Activated naive CD8-positive, alpha-beta T cell (primary cell): ENCODE data around the gene FOXJ2.

Experiments
- H3K27ac Mint-ChIP-seq: one replicate; pipeline ENCODE4 v1.8.0; 2021; ENCODE audit warnings: mixed read lengths
- H3K27me3 Mint-ChIP-seq: one replicate; pipeline ENCODE4 v1.8.0; 2021; ENCODE audit warnings: mixed read lengths
- H3K36me3 Mint-ChIP-seq: one replicate; pipeline ENCODE4 v1.8.0; 2021; ENCODE audit warnings: mixed read lengths
- H3K4me1 Mint-ChIP-seq: one replicate; pipeline ENCODE4 v1.8.0; 2021; ENCODE audit warnings: low read depth, mixed read lengths
- H3K4me3 Mint-ChIP-seq: one replicate; pipeline ENCODE4 v1.8.0; 2021; ENCODE audit warnings: mild to moderate bottlenecking, mixed read lengths
- H3K9me3 Mint-ChIP-seq: one replicate; pipeline ENCODE4 v1.8.0; 2021; ENCODE audit warnings: low read depth, mixed read lengths

Gene FOXJ2

DNA sequence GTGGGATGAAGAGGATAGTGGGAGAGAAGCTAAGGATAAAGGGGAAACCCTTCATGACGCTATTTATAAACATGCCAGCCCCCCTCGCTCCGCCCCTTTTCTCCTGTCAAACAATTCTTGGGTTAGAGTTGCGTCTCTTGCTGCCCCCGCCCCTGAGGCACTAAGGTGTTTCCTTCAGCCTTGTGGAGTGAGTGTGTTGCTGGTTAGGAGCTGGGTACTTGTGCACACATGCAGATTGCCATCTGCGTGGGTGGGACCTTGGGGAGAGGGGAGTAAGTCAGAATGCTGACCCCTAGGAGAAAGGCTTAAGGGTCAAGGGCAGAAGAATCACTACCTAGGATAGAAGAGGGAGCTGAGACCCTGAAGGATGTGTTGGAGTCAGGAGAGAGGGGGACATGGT is 5.4 kb downstream of the FOXJ2 start:
- no peaks in the 10 kb centered on the region for H3K9me3 Mint-ChIP-seq
- peaks cover 3% of the 10 kb centered on the region for H3K36me3 Mint-ChIP-seq
- no peaks in the 10 kb centered on the region for H3K27me3 Mint-ChIP-seq
- peak overlapping the region; percentile 59 for H3K27ac Mint-ChIP-seq
- H3K4me1 Mint-ChIP-seq: peaks cover 59% of the 10 kb centered on the region
- H3K4me3 Mint-ChIP-seq: peak overlapping the region; percentile 73

DNA sequence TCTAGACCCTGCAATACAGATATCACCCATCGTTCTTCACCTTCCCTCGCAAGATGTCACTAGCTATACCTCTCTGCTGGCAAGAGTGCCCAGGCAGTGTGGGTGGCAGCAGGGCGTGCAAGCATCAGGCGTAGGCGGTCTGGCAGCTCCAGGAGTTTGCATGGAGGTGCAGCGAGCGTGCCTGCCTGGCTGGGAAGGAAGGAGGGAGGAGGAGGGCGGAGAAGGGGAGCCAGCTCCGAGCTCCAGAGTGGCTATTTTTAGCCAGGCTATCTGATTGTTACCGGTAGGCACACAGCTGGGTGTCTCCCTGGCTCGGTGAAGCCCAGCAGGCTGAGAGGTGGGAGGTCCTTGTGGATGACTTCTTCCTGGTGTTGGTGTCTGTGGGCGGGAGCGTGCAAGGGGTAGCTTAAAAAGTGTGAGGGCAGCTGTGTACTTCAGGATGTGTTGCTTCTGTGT is 6.2 kb downstream of the FOXJ2 start:
- Mint-ChIP-seq H3K27ac (peak overlapping the region; percentile 59), H3K9me3 (no peaks in the 10 kb centered on the region), H3K4me1 (peaks cover 56% of the 10 kb centered on the region), H3K27me3 (no peaks in the 10 kb centered on the region), H3K36me3 (peaks cover 3% of the 10 kb centered on the region), H3K4me3 (peak overlapping the region; percentile 73)

GRCh38 chr12:8040791-8041190 is 8.3 kb downstream of the FOXJ2 start:
- Mint-ChIP-seq H3K27me3 (no peaks in the 10 kb centered on the region), H3K36me3 (peaks cover 6% of the 10 kb centered on the region), H3K9me3 (no peaks in the 10 kb centered on the region), H3K27ac (no peak overlapping the region), H3K4me3 (no peak overlapping the region), H3K4me1 (peaks cover 35% of the 10 kb centered on the region)

DNA sequence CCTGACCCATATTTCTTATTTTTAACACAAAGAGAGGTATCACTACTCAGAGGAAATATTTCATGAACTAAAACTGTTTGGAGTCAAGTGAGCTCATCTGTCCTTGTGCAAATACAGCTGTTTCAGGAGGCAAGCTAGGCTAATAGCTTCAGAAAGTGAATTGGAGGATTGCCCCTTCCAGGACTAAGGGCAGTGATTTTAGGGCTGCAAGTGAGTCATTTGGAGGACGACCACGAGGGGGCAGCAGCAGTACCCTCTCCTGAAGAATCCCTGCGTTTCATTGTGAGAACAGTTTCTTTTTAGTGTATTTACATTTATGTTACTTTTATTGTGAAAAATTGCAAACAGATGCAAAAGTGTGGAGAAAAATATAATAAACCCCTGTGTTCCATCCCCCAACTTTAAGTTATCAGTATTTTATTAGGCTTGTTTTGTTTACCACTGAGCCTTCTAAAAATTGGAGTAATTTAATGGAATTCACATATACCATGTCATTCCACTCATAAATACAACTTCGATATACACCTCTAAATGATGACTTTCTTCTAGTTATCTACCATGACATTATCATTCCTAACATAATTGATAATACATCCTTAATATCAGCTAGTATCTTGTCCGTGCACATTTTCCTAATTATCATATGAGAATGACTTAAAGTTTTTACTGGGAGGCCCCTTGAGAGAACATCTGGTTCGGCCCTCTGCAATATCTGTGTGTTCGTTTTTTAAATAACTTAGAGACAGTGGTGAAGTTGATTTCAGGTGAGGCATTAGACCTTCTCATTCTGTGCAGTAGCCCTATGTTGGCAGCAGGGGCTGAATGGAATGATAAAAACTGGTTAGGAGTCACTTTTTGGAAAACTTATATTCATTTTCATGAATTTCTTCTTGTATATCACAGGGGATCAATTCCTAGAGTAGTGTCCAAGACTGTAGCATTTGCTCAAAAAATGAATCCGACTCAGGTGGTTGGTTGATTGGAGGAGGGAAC is 13.7 kb downstream of the FOXJ2 start:
- peaks cover 22% of the 10 kb centered on the region for H3K36me3 Mint-ChIP-seq
- no peak overlapping the region for H3K27ac Mint-ChIP-seq
- no peaks in the 10 kb centered on the region for H3K27me3 Mint-ChIP-seq
- no peak overlapping the region for H3K4me3 Mint-ChIP-seq
- H3K4me1 Mint-ChIP-seq: peaks cover 13% of the 10 kb centered on the region
- no peaks in the 10 kb centered on the region for H3K9me3 Mint-ChIP-seq

DNA sequence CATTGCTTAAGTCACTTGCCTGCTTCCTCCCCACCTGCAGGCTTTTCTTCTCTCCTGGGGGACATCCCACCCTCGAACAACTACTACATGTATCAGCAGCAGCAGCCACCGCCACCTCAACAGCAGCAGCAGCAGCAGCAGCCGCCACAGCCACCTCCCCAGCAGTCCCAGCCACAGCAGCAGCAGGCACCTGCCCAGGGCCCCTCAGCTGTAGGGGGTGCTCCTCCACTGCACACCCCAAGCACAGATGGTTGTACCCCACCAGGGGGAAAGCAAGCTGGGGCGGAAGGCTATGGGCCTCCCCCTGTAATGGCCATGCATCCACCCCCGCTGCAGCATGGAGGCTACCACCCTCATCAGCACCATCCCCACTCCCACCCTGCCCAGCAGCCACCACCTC is 15.3 kb downstream of the FOXJ2 start:
- Mint-ChIP-seq H3K4me1 (peaks cover 13% of the 10 kb centered on the region), H3K27ac (no peak overlapping the region), H3K36me3 (peaks cover 22% of the 10 kb centered on the region)

GRCh38 chr12:8048906-8049305 is 16.4 kb downstream of the FOXJ2 start:
- Mint-ChIP-seq H3K4me3 (no peak overlapping the region), H3K27ac (no peak overlapping the region), H3K36me3 (peaks cover 22% of the 10 kb centered on the region)

More for the DNA sequence above, 15.3 kb downstream of the FOXJ2 start:
- Mint-ChIP-seq H3K4me3 (no peak overlapping the region), H3K27me3 (no peaks in the 10 kb centered on the region), H3K9me3 (no peaks in the 10 kb centered on the region)

GRCh38 chr12:8050600-8051250 is 18.2 kb downstream of the FOXJ2 start:
- Mint-ChIP-seq H3K9me3 (no peaks in the 10 kb centered on the region), H3K4me1 (peaks cover 13% of the 10 kb centered on the region), H3K27ac (no peak overlapping the region), H3K36me3 (peaks cover 27% of the 10 kb centered on the region), H3K4me3 (no peak overlapping the region), H3K27me3 (no peaks in the 10 kb centered on the region)

More at GRCh38 chr12:8048906-8049305, 16.4 kb downstream of the FOXJ2 start:
- H3K4me1 Mint-ChIP-seq: peaks cover 13% of the 10 kb centered on the region
- H3K27me3 Mint-ChIP-seq: no peaks in the 10 kb centered on the region
- no peaks in the 10 kb centered on the region for H3K9me3 Mint-ChIP-seq

DNA sequence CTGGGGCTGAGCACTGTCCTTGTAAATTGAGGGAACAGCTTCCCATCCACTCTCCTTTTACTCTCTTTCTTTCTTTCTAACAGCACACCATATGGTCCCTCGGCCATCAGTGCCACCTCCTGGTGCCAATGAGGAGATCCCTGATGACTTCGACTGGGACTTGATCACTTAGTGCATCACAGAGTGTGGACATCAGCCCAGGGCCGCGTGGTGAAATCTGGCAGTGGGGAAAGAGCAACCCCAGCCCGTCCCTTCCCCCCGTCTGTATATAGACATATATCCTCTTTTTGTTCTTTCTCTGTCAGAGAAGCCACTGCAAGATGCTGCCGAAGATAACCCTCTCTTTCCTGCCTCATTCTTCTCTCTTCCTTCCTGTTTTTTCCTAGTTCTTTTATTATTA is 20.2 kb downstream of the FOXJ2 start:
- Mint-ChIP-seq H3K4me1 (peaks cover 8% of the 10 kb centered on the region), H3K9me3 (no peaks in the 10 kb centered on the region), H3K27ac (no peak overlapping the region), H3K27me3 (no peaks in the 10 kb centered on the region), H3K36me3 (peaks cover 21% of the 10 kb centered on the region), H3K4me3 (no peak overlapping the region)

GRCh38 chr12:8054816-8055215 is 22.3 kb downstream of the FOXJ2 start:
- Mint-ChIP-seq H3K36me3 (peaks cover 13% of the 10 kb centered on the region), H3K27ac (no peak overlapping the region), H3K4me1 (peaks cover 9% of the 10 kb centered on the region), H3K9me3 (no peaks in the 10 kb centered on the region), H3K4me3 (no peak overlapping the region), H3K27me3 (no peaks in the 10 kb centered on the region)

DNA sequence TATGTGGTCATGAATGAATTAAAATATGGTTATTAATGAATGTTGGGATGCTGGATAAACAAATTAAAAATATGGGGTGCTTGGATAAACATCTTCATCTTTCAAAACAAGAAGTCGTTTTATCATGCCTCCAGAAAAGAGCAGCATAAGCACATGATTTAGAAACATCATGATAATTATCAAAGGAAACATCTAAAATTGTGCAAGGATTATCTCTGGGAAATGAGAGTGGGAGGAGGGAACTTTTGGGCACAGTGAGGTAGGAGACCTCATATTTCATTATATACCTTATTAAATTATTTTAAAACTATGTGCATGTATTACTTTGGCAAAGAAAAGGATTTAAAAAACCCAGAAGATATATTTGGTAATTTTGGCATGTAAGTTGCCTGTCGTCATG is 24.8 kb downstream of the FOXJ2 start:
- Mint-ChIP-seq H3K36me3 (peaks cover 10% of the 10 kb centered on the region), H3K27me3 (no peaks in the 10 kb centered on the region), H3K9me3 (no peaks in the 10 kb centered on the region), H3K4me1 (peaks cover 12% of the 10 kb centered on the region), H3K4me3 (no peak overlapping the region), H3K27ac (no peak overlapping the region)

DNA sequence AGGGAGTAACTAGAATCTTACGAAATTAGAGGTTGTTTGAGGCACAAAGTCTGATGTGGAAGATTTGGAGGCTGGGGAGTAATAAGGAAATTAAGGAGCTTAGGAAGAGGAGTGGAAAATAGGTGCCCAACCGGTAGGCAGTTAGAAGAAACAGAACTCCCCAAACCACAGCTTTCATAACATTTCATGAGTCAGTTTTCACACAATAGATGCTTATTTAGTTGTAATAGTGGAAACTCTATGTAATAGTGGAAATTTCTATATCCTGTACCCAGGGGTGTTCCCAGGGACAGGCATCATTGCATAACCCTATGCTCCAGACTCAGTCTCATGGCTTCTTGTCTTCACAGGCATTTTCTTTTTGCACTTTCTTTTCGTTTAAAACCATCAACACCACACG is 25.3 kb downstream of the FOXJ2 start:
- Mint-ChIP-seq H3K27me3 (no peaks in the 10 kb centered on the region), H3K9me3 (no peaks in the 10 kb centered on the region), H3K27ac (peak overlapping the region; percentile 19), H3K36me3 (peaks cover 8% of the 10 kb centered on the region), H3K4me3 (no peak overlapping the region), H3K4me1 (peaks cover 12% of the 10 kb centered on the region)

GRCh38 chr12:8058506-8058905 is 26.0 kb downstream of the FOXJ2 start:
- no peak overlapping the region for H3K4me3 Mint-ChIP-seq
- peaks cover 8% of the 10 kb centered on the region for H3K36me3 Mint-ChIP-seq
- H3K4me1 Mint-ChIP-seq: peaks cover 12% of the 10 kb centered on the region
- no peaks in the 10 kb centered on the region for H3K27me3 Mint-ChIP-seq
- H3K9me3 Mint-ChIP-seq: no peaks in the 10 kb centered on the region
- no peak overlapping the region for H3K27ac Mint-ChIP-seq

GRCh38 chr12:8064131-8064530 is 31.6 kb downstream of the FOXJ2 start:
- Mint-ChIP-seq H3K36me3 (no peaks in the 10 kb centered on the region), H3K4me1 (peaks cover 29% of the 10 kb centered on the region), H3K4me3 (no peak overlapping the region), H3K9me3 (no peaks in the 10 kb centered on the region), H3K27me3 (no peaks in the 10 kb centered on the region), H3K27ac (no peak overlapping the region)

GRCh38 chr12:8065991-8066594 is 33.6 kb downstream of the FOXJ2 start, which contains the start of gene C3AR1:
Gene C3AR1 (minus strand): TSS chr12:8066359. CDS start chr12:8060185, 6,174 bp downstream.
- H3K27ac Mint-ChIP-seq: peak within 1 kb of the TSS; percentile 84

GRCh38 chr12:8069582-8069981 is 37.1 kb downstream of the FOXJ2 start:
- Mint-ChIP-seq H3K27ac (no peak overlapping the region), H3K4me3 (no peak overlapping the region), H3K4me1 (peaks cover 34% of the 10 kb centered on the region), H3K27me3 (no peaks in the 10 kb centered on the region), H3K36me3 (peaks cover 2% of the 10 kb centered on the region), H3K9me3 (no peaks in the 10 kb centered on the region)

More at GRCh38 chr12:8065991-8066594, 33.6 kb downstream of the FOXJ2 start, which contains the start of gene C3AR1:
- Mint-ChIP-seq H3K4me1 (peaks cover 37% of the 10 kb centered on the region), H3K4me3 (peak within 1 kb of the TSS; percentile 70), H3K27me3 (no peaks in the 10 kb centered on the region), H3K36me3 (peaks cover 2% of the 10 kb centered on the region), H3K9me3 (no peaks in the 10 kb centered on the region)
